ENCODE data around the gene EXOC3L4.

Gene EXOC3L4

DNA sequence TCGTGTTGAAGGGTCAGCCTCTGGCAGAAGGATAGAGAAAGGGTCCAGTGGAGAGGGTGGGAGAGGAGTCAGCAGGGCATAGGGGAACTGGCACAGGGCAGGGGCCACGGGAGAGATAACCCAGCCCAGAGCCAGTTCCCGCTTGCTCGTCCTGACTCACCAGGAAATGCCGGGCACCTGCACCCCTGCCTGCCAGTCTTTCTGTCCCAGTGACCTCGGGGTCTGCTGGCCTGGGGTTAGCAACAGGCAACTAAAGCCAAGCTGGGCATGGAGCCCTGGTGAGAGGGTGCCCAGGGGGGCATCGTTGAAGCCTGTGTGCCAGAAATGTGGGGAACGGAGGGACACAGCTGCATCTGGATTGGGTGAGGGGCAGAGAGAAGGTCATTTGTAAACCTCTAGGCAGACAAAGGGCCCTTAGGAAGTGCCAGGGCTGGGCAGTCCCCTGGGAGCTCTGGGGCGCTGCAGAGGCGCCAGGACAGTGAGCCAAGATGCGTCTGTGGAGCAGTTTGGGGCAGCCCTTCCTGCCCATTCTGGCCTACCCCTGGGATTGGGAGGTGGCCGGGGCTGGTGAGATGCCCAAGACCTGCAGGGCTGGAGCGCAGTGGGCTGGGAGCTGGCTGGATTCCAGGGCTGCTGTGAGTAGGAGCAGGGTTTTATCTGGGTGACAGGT lies 34.2 kb downstream of the EXOC3L4 start:
- no peak overlapping the region for H3K4me3 Mint-ChIP-seq
- H3K27ac Mint-ChIP-seq = no peak overlapping the region
- TF ChIP-seq, protein P1, sequence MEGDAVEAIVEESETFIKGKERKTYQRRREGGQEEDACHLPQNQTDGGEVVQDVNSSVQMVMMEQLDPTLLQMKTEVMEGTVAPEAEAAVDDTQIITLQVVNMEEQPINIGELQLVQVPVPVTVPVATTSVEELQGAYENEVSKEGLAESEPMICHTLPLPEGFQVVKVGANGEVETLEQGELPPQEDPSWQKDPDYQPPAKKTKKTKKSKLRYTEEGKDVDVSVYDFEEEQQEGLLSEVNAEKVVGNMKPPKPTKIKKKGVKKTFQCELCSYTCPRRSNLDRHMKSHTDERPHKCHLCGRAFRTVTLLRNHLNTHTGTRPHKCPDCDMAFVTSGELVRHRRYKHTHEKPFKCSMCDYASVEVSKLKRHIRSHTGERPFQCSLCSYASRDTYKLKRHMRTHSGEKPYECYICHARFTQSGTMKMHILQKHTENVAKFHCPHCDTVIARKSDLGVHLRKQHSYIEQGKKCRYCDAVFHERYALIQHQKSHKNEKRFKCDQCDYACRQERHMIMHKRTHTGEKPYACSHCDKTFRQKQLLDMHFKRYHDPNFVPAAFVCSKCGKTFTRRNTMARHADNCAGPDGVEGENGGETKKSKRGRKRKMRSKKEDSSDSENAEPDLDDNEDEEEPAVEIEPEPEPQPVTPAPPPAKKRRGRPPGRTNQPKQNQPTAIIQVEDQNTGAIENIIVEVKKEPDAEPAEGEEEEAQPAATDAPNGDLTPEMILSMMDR (IDR thresholded peaks at IDR 0.05) = no peak

DNA sequence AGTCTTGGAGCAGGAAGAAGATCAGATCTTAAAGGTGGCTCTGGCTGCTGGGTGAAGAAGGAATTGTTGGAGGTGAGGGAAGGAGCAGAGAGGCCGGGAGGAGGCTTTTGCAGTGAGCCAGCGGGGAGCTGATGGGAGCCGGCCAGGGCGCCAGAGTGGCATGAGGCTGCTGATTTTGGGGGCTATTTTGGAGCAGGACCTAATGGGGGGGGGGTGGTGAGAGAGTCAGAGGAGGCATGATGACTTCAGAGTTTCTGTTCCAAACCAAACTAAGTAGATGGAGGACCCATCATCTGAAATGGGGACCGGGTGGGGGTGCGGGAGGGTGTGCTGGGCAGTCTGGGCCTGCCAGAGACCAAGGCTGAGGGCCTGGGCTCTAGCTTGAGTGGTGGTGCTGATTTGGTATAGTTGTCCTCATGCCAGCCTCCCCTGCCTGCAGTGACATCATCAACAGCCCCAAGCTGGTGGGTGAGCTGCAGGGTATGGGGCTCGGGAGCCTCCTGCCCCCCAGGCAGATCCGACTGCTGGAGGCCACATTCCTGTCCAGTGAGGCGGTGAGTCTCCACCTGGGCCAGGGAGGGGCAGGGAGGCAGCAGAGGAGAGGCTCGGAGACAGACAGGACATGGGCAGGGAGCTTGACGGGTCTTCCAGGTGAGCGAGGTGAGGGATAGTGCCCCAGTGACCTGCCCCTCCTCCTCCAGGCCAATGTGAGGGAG lies 34.9 kb downstream of the EXOC3L4 start:
- TF ChIP-seq, protein P1 (IDR thresholded peaks at IDR 0.05) = no peak
- Mint-ChIP-seq H3K36me3 (ENCODE audit: low read depth) (peaks cover 9% of the 10 kb centered on the region), H3K27ac (no peak overlapping the region), H3K9me3 (no peaks in the 10 kb centered on the region), H3K27me3 (ENCODE audit: low read depth, poor library complexity) (peaks cover 47% of the 10 kb centered on the region), H3K4me3 (no peak overlapping the region), H3K4me1 (peaks cover 38% of the 10 kb centered on the region)
- DNase-seq = no peak

More for the DNA sequence above, 34.2 kb downstream of the EXOC3L4 start:
- Mint-ChIP-seq H3K27me3 (ENCODE audit: low read depth, poor library complexity) (peaks cover 54% of the 10 kb centered on the region), H3K9me3 (no peaks in the 10 kb centered on the region), H3K36me3 (ENCODE audit: low read depth) (peaks cover 3% of the 10 kb centered on the region), H3K4me1 (peaks cover 43% of the 10 kb centered on the region)
- DNase-seq = no peak

DNA sequence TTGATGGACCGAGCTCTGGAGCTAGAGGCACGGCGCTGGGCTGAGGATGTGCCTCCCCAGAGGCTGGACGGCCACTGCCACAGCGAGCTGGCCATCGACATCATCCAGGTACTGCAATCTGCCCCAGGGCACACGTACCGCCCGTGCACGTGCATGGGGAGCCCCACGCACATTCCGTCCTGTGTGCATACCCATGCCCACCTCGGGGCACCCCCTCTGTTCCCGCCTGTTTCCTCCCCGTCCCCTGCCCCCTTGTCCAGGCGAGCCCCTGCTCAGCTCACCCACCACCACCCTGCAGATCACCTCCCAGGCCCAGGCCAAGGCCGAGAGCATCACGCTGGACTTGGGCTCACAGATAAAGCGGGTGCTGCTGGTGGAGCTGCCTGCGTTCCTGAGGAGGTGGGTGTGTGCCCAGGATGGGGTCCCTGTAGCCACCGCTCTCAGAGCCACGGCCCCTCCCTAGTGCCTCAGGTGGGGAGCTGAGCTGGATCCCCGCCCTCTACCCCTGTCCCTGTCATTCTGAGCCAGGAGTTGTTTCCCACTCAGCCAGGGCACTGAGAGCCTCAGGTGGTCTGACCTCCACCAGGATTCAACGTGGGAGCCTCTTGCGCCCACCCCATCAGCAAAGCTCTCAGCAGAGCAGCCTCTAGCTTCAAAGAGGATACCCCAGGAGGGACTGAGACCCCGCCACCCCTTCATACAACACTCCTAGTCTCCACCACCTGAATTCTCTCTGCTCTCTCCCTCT lies 35.7 kb downstream of the EXOC3L4 start:
- peaks cover 45% of the 10 kb centered on the region for H3K4me1 Mint-ChIP-seq
- no peaks in the 10 kb centered on the region for H3K9me3 Mint-ChIP-seq
- peaks cover 43% of the 10 kb centered on the region for H3K27me3 Mint-ChIP-seq (ENCODE audit: low read depth, poor library complexity)
- H3K27ac Mint-ChIP-seq = no peak overlapping the region
- no peak overlapping the region for H3K4me3 Mint-ChIP-seq
- DNase-seq = no peak
- H3K36me3 Mint-ChIP-seq (ENCODE audit: low read depth) = peaks cover 14% of the 10 kb centered on the region
- TF ChIP-seq, protein P1 (IDR thresholded peaks at IDR 0.05) = no peak

DNA sequence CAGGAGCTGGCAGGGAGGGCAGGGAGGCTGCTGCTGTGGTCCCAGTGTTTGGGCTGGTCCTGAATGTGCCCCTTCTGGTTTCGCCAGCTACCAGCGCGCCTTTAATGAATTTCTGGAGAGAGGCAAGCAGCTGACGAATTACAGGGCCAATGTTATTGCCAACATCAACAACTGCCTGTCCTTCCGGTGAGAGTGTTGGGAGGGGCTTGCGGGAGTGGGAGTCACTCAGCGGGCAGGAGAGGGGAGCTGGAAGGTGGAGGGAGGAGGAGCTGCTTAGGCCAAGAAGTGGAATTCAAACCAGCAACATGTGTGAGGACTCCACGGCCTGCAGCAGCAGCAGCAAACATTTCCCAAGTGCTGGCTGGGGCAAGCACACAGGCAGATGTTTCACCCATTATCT lies 36.4 kb downstream of the EXOC3L4 start:
- H3K36me3 Mint-ChIP-seq (ENCODE audit: low read depth) = peaks cover 14% of the 10 kb centered on the region
- H3K4me3 Mint-ChIP-seq = peak overlapping the region; percentile 31
- TF ChIP-seq, protein P1 (IDR thresholded peaks at IDR 0.05) = no peak
- H3K9me3 Mint-ChIP-seq = no peaks in the 10 kb centered on the region
- peak overlapping the region; percentile 64 for H3K27ac Mint-ChIP-seq
- H3K4me1 Mint-ChIP-seq = peaks cover 53% of the 10 kb centered on the region
- DNase-seq = no peak
- H3K27me3 Mint-ChIP-seq (ENCODE audit: low read depth, poor library complexity) = peaks cover 36% of the 10 kb centered on the region

DNA sequence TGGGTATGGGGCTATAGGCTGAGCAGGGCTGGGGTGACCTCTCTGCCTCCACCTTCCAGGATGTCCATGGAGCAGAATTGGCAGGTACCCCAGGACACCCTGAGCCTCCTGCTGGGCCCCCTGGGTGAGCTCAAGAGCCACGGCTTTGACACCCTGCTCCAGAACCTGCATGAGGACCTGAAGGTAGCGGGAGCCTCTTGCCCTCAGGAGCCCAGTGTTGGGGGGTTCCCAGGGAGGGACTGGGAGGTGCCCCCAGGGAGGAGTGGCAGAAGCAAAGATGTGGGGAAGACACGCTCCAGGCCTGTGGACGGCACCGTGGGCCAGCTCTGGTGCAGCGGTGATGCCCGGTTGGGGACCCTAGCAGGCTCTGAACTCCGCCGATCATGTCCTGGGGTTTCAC lies 37.1 kb downstream of the EXOC3L4 start:
- no peak overlapping the region for H3K4me3 Mint-ChIP-seq
- peaks cover 19% of the 10 kb centered on the region for H3K36me3 Mint-ChIP-seq (ENCODE audit: low read depth)
- peaks cover 54% of the 10 kb centered on the region for H3K4me1 Mint-ChIP-seq
- TF ChIP-seq, protein P1 (IDR thresholded peaks at IDR 0.05) = no peak
- no peaks in the 10 kb centered on the region for H3K9me3 Mint-ChIP-seq
- H3K27ac Mint-ChIP-seq = no peak overlapping the region
- DNase-seq = no peak
- H3K27me3 Mint-ChIP-seq (ENCODE audit: low read depth, poor library complexity) = peaks cover 29% of the 10 kb centered on the region
